GM12875 (cell line): ENCODE results near the gene ZNF784.

Experiments
- H3K4me3 ChIP-seq: one replicate; pipeline ENCODE4 v1.5.1; 2011; ENCODE audit warnings: low read depth, low read length, control low read depth
- CTCF ChIP-seq: IDR thresholded peaks from 2 replicates; pipeline ENCODE4 v1.5.1; 2011; ENCODE audit warnings: low read depth, mild to moderate bottlenecking, control low read depth, inconsistent platforms, low read length, moderate library complexity, borderline replicate concordance; ENCODE audit not compliant: insufficient read depth

The ZNF784 gene

GRCh38 chr19:55663846-55664536 is 39.6 kb upstream of the ZNF784 start:
- no peak overlapping the region for H3K4me3 ChIP-seq
- no peak for TF ChIP-seq CTCF

GRCh38 chr19:55661826-55662225 is 37.5 kb upstream of the ZNF784 start:
- H3K4me3 ChIP-seq = no peak overlapping the region
- TF ChIP-seq CTCF = no peak

- no peak for TF ChIP-seq CTCF
Measured at GRCh38 chr19:55660991-55661390, 36.6 kb upstream of the ZNF784 start.

GRCh38 chr19:55660404-55660803 is 36.0 kb upstream of the ZNF784 start:
- H3K4me3 ChIP-seq = no peak overlapping the region
- TF ChIP-seq CTCF = no peak

More at GRCh38 chr19:55660991-55661390, 36.6 kb upstream of the ZNF784 start:
- H3K4me3 ChIP-seq = no peak overlapping the region

GRCh38 chr19:55659822-55660221 is 35.5 kb upstream of the ZNF784 start:
- no peak overlapping the region for H3K4me3 ChIP-seq

GRCh38 chr19:55658846-55659459 is 34.6 kb upstream of the ZNF784 start:
- no peak for TF ChIP-seq CTCF
- no peak overlapping the region for H3K4me3 ChIP-seq

More at GRCh38 chr19:55659822-55660221, 35.5 kb upstream of the ZNF784 start:
- no peak for TF ChIP-seq CTCF
